IMR-90 (cell line): ENCODE data around the gene RAB26. TPM values are rescaled to one million over a fixed set of nuclear protein-coding genes. Genes with fewer than 3 reads are reported as not detected.

Source experiments
- ATAC-seq: fragments of 200-7000 bp; cut with Tn5 transposase; 2 replicates; pipeline ENCODE4 v1.9.1; 2020; ENCODE audit warnings: low read depth, mild to moderate bottlenecking, moderate library complexity
- BruUV-seq: library from RNA; stranded (reverse); fragments of 400-500 nt; replicated peaks from 2 replicates; lab custom pipeline; 2021; lab: Mats Ljungman, UMichigan
- CTCF ChIA-PET: fragments of 300-600 bp; formaldehyde crosslinking; extraction: SDS; loops from one replicate; lab custom pipeline; 2021; ENCODE audit warnings: antibody characterized with exemption; lab: Yijun Ruan, JAX
- POLR2A ChIA-PET: fragments of 300-600 bp; sonication (Branson Sonifier 250); formaldehyde crosslinking; loops from one replicate; lab custom pipeline; 2022; ENCODE audit warnings: antibody characterized with exemption; ENCODE audit not compliant: unreplicated experiment; lab: Charles Lee
- DNase-seq: peaks from one replicate; pipeline ENCODE4 v3.0.0; 2013
- H2AFZ ChIP-seq: replicated peaks from 2 replicates; pipeline ENCODE3; 2013; ENCODE audit warnings: low read length, mild to moderate bottlenecking; ENCODE audit not compliant: poor library complexity
- H2AK5ac ChIP-seq: 2 replicates; pipeline ENCODE4 v1.6.1; 2013; ENCODE audit warnings: low read depth, low read length, inconsistent platforms
- H2AK9ac ChIP-seq: replicated peaks from 2 replicates; pipeline ENCODE3; 2013; ENCODE audit warnings: mild to moderate bottlenecking, low read depth, low read length, moderate library complexity; ENCODE audit not compliant: poor library complexity
- H2BK120ac ChIP-seq: 2 replicates; pipeline ENCODE4 v1.6.1; 2013; ENCODE audit warnings: low read depth, low read length, inconsistent platforms
- H2BK15ac ChIP-seq: 3 replicates; pipeline ENCODE4 v1.6.1; 2013; ENCODE audit warnings: low read depth, low read length, inconsistent platforms
- H2BK20ac ChIP-seq: 2 replicates; pipeline ENCODE4 v1.6.1; 2013; ENCODE audit warnings: low read depth, mild to moderate bottlenecking, inconsistent platforms, low read length, moderate library complexity
- H2BK5ac ChIP-seq: 2 replicates; pipeline ENCODE4 v1.6.1; 2013; ENCODE audit warnings: mild to moderate bottlenecking, low read depth, low read length, inconsistent platforms; ENCODE audit not compliant: poor library complexity, severe bottlenecking
- H3K14ac ChIP-seq: replicated peaks from 2 replicates; pipeline ENCODE4 v1.6.1; 2013; ENCODE audit warnings: low read depth, low read length, inconsistent platforms
- H3K18ac ChIP-seq: 2 replicates; pipeline ENCODE4 v1.6.1; 2013; ENCODE audit warnings: low read depth, low read length, control low read depth
- H3K23ac ChIP-seq: 2 replicates; pipeline ENCODE4 v1.6.1; 2013; ENCODE audit warnings: low read depth, low read length, inconsistent platforms
- H3K27ac ChIP-seq: 2 replicates; pipeline ENCODE4 v1.5.1; 2013; ENCODE audit warnings: mild to moderate bottlenecking, control low read depth, low read length; ENCODE audit not compliant: insufficient read depth
- H3K27me3 ChIP-seq: 2 replicates; pipeline ENCODE4 v1.6.1; 2013; ENCODE audit warnings: low read length; ENCODE audit not compliant: control insufficient read depth, insufficient read depth
- H3K36me3 ChIP-seq: 2 replicates; pipeline ENCODE4 v1.6.1; 2013; ENCODE audit warnings: low read length, mixed read lengths; ENCODE audit not compliant: control insufficient read depth, insufficient read depth
- H3K4ac ChIP-seq: 2 replicates; pipeline ENCODE4 v1.6.1; 2013; ENCODE audit warnings: low read depth, low read length, inconsistent platforms
- H3K4me1 ChIP-seq: 2 replicates; pipeline ENCODE4 v1.6.1; 2013; ENCODE audit warnings: low read length, mixed read lengths; ENCODE audit not compliant: control insufficient read depth, insufficient read depth
- H3K4me2 ChIP-seq: 2 replicates; pipeline ENCODE4 v1.6.1; 2013; ENCODE audit warnings: low read depth, mild to moderate bottlenecking, control low read depth, low read length, moderate library complexity
- H3K4me3 ChIP-seq: 2 replicates; pipeline ENCODE4 v1.5.1; 2013; ENCODE audit warnings: low read depth, mild to moderate bottlenecking, control low read depth, low read length, moderate library complexity; ENCODE audit not compliant: insufficient read depth
- H3K56ac ChIP-seq: 2 replicates; pipeline ENCODE4 v1.6.1; 2013; ENCODE audit warnings: low read length, inconsistent platforms; ENCODE audit not compliant: insufficient read depth; ENCODE audit errors: extremely low read depth
- H3K79me1 ChIP-seq, 2 experiments: 2 replicates each; pipeline ENCODE4 v1.6.1; 2013; ENCODE audit warnings: low read length in 2 of 2, inconsistent platforms in 1 of 2, low read depth in 1 of 2
- H3K9ac ChIP-seq: 2 replicates; pipeline ENCODE4 v1.6.1; 2013; ENCODE audit warnings: low read depth, low read length, control low read depth
- H3K9me1 ChIP-seq: 2 replicates; pipeline ENCODE4 v1.6.1; 2013; ENCODE audit warnings: low read length, inconsistent platforms; ENCODE audit not compliant: insufficient read depth
- H3K9me3 ChIP-seq: 2 replicates; pipeline ENCODE4 v1.6.1; 2013; ENCODE audit warnings: low read length; ENCODE audit not compliant: control insufficient read depth, insufficient read depth
- H4K20me1 ChIP-seq: 2 replicates; pipeline ENCODE4 v1.6.1; 2013; ENCODE audit warnings: low read length, inconsistent platforms; ENCODE audit not compliant: insufficient read depth
- H4K5ac ChIP-seq: 2 replicates; pipeline ENCODE4 v1.6.1; 2013; ENCODE audit warnings: mild to moderate bottlenecking, low read depth, low read length, control low read depth
- H4K8ac ChIP-seq, 2 experiments: 2 replicates each; pipeline ENCODE4 v1.6.1; 2013; ENCODE audit warnings: low read depth in 2 of 2, low read length in 2 of 2, control low read depth in 1 of 2, inconsistent platforms in 1 of 2
- H4K91ac ChIP-seq: 2 replicates; pipeline ENCODE4 v1.6.1; 2013; ENCODE audit warnings: low read depth, low read length, inconsistent platforms; ENCODE audit not compliant: insufficient read depth
- CHD1 ChIP-seq: IDR thresholded peaks from 2 replicates; pipeline ENCODE4 v1.6.1; 2012; ENCODE audit warnings: low read depth, low read length, improper control_type of control experiment
- FOS ChIP-seq: fragments of 150-350 bp; IDR thresholded peaks from 2 replicates; pipeline ENCODE4 v1.6.1; 2016; ENCODE audit warnings: low read depth, low read length
- MAFK ChIP-seq: IDR thresholded peaks from 2 replicates; pipeline ENCODE4 v1.6.1; 2012; ENCODE audit warnings: low read depth, low read length, improper control_type of control experiment
- MAZ ChIP-seq: IDR thresholded peaks from 2 replicates; pipeline ENCODE4 v1.6.1; 2012; ENCODE audit warnings: low read depth, mild to moderate bottlenecking, low read length, improper control_type of control experiment, moderate library complexity, borderline replicate concordance
- MXI1 ChIP-seq: IDR thresholded peaks from 2 replicates; pipeline ENCODE4 v1.6.1; 2012; ENCODE audit warnings: low read depth, mild to moderate bottlenecking, low read length, moderate library complexity, borderline replicate concordance
- NFE2L2 ChIP-seq: fragments of 150-350 bp; IDR thresholded peaks from 2 replicates; pipeline ENCODE4 v1.6.1; 2016; ENCODE audit warnings: low read depth, mild to moderate bottlenecking, low read length
- POLR2A ChIP-seq: IDR thresholded peaks from 2 replicates; pipeline ENCODE4 v1.6.1; 2012; ENCODE audit warnings: mild to moderate bottlenecking, low read depth, low read length
- RAD21 ChIP-seq: IDR thresholded peaks from 2 replicates; pipeline ENCODE4 v1.6.1; 2012; ENCODE audit warnings: low read length, improper control_type of control experiment
- RCOR1 ChIP-seq: IDR thresholded peaks from 2 replicates; pipeline ENCODE4 v1.6.1; 2012; ENCODE audit warnings: mild to moderate bottlenecking, low read length, improper control_type of control experiment; ENCODE audit not compliant: insufficient replicate concordance
- RFX5 ChIP-seq: IDR thresholded peaks from 2 replicates; pipeline ENCODE4 v1.8.0; 2012; ENCODE audit warnings: low read depth, mild to moderate bottlenecking, low read length, moderate library complexity
- SMC3 ChIP-seq: fragments of 150-350 bp; IDR thresholded peaks from 2 replicates; pipeline ENCODE4 v1.6.1; 2016; ENCODE audit warnings: low read depth, mild to moderate bottlenecking, antibody characterized with exemption, low read length, moderate library complexity
- WGBS, 2 experiments: methylation state at CpG; one replicate each; pipeline versions ENCODE4 v1.1.5 to v1.1.7; 2013; ENCODE audit warnings: missing lambda C conversion rate in 2 of 2; ENCODE audit not compliant: insufficient read length in 1 of 2; ENCODE audit errors: extremely low coverage in 2 of 2; 5-methylcytosine and 5-hydroxymethylcytosine counted together
- dilution Hi-C: fragments of 300-500 bp; cut with HindIII; formaldehyde crosslinking; loops from one replicate; pipeline ENCODE4 v1.14.3; 2018; ENCODE audit warnings: low sequenced_read_pairs; ENCODE audit not compliant: unreplicated experiment
- in situ Hi-C: fragments of 300-500 bp; cut with MboI; formaldehyde crosslinking; loops from 3 replicates; pipeline ENCODE4 v1.14.3; 2019; ENCODE audit warnings: low sequenced_read_pairs, inconsistent platforms, mixed read lengths
- intact Hi-C: fragments of 100-400 bp; cut with micrococcal nuclease; formaldehyde crosslinking; loops from 2 replicates; pipeline ENCODE4 v1.10.0; 2022
- polyA plus RNA-seq, 3 experiments: library from polyadenylated mRNA; depleted of rRNA; stranded (reverse); fragments of >200 nt; gene quantifications; 2 replicates each; pipeline ENCODE4 v1.2.3, GENCODE V29; 2012; ENCODE audit warnings: low replicate concordance in 1 of 3
- total RNA-seq: library from RNA; depleted of rRNA; stranded (reverse); fragments of >200 nt; gene quantifications from 2 replicates; pipeline ENCODE4 v1.2.3, GENCODE V29; 2012
- TF ChIP-seq, protein P1 (sequence below): fragments of 150-350 bp; IDR thresholded peaks from 2 replicates; pipeline ENCODE4 v1.6.1; 2017; ENCODE audit warnings: mild to moderate bottlenecking, antibody characterized with exemption, low read length, low read depth
- TF ChIP-seq, protein P2 (sequence below): conservative IDR thresholded peaks from 2 replicates; pipeline ENCODE4 v1.5.1; 2012; ENCODE audit warnings: mild to moderate bottlenecking, low read depth, low read length, improper control_type of control experiment
- TF ChIP-seq, protein P3 (sequence below): fragments of 150-350 bp; IDR thresholded peaks from 2 replicates; pipeline ENCODE4 v1.6.1; 2016; ENCODE audit warnings: low read depth, mild to moderate bottlenecking, low read length, moderate library complexity, borderline replicate concordance

The RAB26 gene
- total and polyA plus RNA-seq, 2 of the 4 experiments (the other 2 are of a cell fraction): 1.1 to 4.5 TPM

DNA sequence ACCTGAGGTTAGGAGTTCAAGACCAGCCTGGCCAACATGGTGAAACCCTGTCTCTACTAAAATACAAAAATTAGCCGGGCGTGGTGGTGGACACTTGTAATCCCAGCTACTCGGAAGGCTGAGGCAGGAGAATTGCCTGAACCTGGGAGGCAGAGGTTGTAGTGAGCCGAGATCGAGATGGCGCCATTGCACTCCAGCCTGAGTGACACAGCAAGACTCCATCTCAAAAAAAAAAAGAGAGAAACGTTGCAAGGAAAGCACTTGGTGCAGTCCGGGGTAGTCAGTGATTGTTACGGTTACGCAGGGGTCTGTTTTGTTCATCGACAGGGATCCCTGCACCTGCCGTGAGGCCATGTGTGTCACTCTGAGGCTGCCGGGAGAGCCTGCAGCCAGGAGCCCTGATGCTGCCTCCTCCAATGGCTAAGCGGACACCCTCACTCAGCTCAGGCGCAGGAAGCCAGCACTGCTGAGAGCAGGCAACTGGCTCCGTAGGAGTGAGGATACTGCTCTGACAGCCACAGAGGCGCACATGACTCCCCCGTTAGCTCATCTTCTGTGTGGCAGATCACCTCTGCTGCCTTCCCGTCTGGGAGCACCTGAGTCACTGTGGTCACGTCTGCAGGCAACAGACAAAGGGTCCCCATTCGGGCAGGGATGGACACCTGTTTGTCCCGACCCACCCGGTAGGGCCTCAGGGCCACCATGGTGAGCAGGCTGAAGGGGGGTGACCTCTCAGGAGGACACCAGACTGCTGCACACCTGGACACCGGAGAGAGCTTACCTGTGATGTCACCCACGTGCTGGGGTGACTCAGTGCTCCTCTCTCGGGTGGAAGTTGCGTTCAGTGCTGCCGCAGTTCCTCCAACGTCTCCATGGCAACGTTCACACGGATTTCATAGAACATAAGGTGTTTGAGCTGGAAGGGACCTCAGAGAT is 5.2 kb upstream of the RAB26 start:
- DNase-seq (no peak), ATAC-seq (no peak)
- POLR2A ChIA-PET: no interaction called here
- peaks cover 5% of the 10 kb centered on the region for H3K4me1 ChIP-seq
- no peaks in the 10 kb centered on the region for H3K9me1 ChIP-seq
- H3K27me3 ChIP-seq: no peaks in the 10 kb centered on the region
- H3K9ac ChIP-seq: no peak overlapping the region
- H3K79me1 ChIP-seq: peaks cover 0 to 3% of the 10 kb centered on the region in 2 experiments; a peak in 1 of 4 replicates
- 68% methylated on average over 5 of the region's 31 CpGs; no CpG with 5 or more reads in 1 of the 2 experiments for WGBS, 2 experiments
- no peak overlapping the region for H2AK5ac ChIP-seq
- H3K9me3 ChIP-seq: no peaks in the 10 kb centered on the region
- intact Hi-C loops (loop anchor here (5.0 kb wide), 1 partner anchor 141 kb away; no protein-coding TSS in a partner anchor), in situ Hi-C loops (loop anchor here (5.0 kb wide), 1 partner anchor 121 kb away; no protein-coding TSS in a partner anchor), dilution Hi-C loops (no loop called here)
- no peak overlapping the region for H2AFZ ChIP-seq
- no peak overlapping the region for H3K14ac ChIP-seq
- H3K27ac ChIP-seq: no peak overlapping the region
- no peak overlapping the region for H3K18ac ChIP-seq
- no TSS peak for BruUV-seq
- H3K56ac ChIP-seq: no peak overlapping the region
- H3K4me2 ChIP-seq: no peak overlapping the region
- no peak overlapping the region for H2BK20ac ChIP-seq
- H3K4ac ChIP-seq: no peak overlapping the region
- no peak overlapping the region for H4K8ac ChIP-seq
- H4K20me1 ChIP-seq: peaks cover 7% of the 10 kb centered on the region
- no peak overlapping the region for H2BK15ac ChIP-seq
- H4K91ac ChIP-seq: no peak overlapping the region
- no peak overlapping the region for H2BK5ac ChIP-seq
- CTCF ChIA-PET: interaction anchor here (0.6 to 0.7 kb wide), 2 partner anchors 11 to 121 kb away, joined by 3 read pairs; no protein-coding TSS in a partner anchor
- H3K23ac ChIP-seq: no peak overlapping the region
- H2BK120ac ChIP-seq: no peak overlapping the region
- no peak overlapping the region for H3K4me3 ChIP-seq
- H3K36me3 ChIP-seq: no peaks in the 10 kb centered on the region
- no peak overlapping the region for H4K5ac ChIP-seq
- H2AK9ac ChIP-seq: no peak overlapping the region
- TF ChIP-seq CHD1 (no peak), RCOR1 (no peak), NFE2L2 (no peak), MXI1 (no peak), RAD21 (no peak), POLR2A (no peak), MAFK (no peak), SMC3 (no peak), FOS (no peak), RFX5 (no peak), MAZ (no peak)
- TF ChIP-seq, protein P1, sequence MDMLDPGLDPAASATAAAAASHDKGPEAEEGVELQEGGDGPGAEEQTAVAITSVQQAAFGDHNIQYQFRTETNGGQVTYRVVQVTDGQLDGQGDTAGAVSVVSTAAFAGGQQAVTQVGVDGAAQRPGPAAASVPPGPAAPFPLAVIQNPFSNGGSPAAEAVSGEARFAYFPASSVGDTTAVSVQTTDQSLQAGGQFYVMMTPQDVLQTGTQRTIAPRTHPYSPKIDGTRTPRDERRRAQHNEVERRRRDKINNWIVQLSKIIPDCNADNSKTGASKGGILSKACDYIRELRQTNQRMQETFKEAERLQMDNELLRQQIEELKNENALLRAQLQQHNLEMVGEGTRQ: no peak
- TF ChIP-seq, protein P2, sequence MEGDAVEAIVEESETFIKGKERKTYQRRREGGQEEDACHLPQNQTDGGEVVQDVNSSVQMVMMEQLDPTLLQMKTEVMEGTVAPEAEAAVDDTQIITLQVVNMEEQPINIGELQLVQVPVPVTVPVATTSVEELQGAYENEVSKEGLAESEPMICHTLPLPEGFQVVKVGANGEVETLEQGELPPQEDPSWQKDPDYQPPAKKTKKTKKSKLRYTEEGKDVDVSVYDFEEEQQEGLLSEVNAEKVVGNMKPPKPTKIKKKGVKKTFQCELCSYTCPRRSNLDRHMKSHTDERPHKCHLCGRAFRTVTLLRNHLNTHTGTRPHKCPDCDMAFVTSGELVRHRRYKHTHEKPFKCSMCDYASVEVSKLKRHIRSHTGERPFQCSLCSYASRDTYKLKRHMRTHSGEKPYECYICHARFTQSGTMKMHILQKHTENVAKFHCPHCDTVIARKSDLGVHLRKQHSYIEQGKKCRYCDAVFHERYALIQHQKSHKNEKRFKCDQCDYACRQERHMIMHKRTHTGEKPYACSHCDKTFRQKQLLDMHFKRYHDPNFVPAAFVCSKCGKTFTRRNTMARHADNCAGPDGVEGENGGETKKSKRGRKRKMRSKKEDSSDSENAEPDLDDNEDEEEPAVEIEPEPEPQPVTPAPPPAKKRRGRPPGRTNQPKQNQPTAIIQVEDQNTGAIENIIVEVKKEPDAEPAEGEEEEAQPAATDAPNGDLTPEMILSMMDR: no peak
- TF ChIP-seq, protein P3, sequence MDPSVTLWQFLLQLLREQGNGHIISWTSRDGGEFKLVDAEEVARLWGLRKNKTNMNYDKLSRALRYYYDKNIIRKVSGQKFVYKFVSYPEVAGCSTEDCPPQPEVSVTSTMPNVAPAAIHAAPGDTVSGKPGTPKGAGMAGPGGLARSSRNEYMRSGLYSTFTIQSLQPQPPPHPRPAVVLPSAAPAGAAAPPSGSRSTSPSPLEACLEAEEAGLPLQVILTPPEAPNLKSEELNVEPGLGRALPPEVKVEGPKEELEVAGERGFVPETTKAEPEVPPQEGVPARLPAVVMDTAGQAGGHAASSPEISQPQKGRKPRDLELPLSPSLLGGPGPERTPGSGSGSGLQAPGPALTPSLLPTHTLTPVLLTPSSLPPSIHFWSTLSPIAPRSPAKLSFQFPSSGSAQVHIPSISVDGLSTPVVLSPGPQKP: no peak
